ENCODE measurements around the gene PAX5.

PAX5 gene

DNA sequence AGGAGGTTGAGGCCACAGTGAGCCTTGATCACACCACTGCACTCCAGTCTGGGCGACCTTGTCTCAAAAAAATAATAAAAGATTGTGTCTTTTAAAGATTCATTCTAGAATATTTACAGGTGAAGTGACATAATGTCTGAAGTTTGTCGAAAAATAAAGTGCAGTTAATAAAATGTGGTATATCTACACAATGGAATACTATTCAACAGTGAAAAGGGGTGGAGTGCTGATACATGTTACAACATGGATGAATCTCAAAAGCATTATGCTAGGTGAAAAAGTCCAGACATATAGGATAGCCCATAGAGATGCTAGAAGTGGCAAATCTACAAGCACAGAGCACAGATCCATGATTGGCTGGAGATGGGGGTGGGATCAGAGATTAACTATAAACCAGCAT, 101.9 kb downstream of the PAX5 start:
- TF ChIP-seq TAF1 (IDR thresholded peaks at IDR 0.05; ENCODE audit: borderline replicate concordance, insufficient read depth, low read length) (no peak), SIN3A (IDR thresholded peaks at IDR 0.05; ENCODE audit: borderline replicate concordance, insufficient read depth, low read length) (no peak), FOXP2 (optimal IDR thresholded peaks at IDR 0.05; ENCODE audit: borderline replicate concordance, extremely low read depth, extremely low read length, insufficient read depth) (no peak), POLR2AphosphoS5 (IDR thresholded peaks at IDR 0.05; ENCODE audit: low read depth, low read length) (no peak)
- TF ChIP-seq, protein P1, sequence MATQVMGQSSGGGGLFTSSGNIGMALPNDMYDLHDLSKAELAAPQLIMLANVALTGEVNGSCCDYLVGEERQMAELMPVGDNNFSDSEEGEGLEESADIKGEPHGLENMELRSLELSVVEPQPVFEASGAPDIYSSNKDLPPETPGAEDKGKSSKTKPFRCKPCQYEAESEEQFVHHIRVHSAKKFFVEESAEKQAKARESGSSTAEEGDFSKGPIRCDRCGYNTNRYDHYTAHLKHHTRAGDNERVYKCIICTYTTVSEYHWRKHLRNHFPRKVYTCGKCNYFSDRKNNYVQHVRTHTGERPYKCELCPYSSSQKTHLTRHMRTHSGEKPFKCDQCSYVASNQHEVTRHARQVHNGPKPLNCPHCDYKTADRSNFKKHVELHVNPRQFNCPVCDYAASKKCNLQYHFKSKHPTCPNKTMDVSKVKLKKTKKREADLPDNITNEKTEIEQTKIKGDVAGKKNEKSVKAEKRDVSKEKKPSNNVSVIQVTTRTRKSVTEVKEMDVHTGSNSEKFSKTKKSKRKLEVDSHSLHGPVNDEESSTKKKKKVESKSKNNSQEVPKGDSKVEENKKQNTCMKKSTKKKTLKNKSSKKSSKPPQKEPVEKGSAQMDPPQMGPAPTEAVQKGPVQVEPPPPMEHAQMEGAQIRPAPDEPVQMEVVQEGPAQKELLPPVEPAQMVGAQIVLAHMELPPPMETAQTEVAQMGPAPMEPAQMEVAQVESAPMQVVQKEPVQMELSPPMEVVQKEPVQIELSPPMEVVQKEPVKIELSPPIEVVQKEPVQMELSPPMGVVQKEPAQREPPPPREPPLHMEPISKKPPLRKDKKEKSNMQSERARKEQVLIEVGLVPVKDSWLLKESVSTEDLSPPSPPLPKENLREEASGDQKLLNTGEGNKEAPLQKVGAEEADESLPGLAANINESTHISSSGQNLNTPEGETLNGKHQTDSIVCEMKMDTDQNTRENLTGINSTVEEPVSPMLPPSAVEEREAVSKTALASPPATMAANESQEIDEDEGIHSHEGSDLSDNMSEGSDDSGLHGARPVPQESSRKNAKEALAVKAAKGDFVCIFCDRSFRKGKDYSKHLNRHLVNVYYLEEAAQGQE (IDR thresholded peaks at IDR 0.05; ENCODE audit: insufficient read depth in 1 of 2, low read depth in 2 of 2, low read length in 2 of 2): no peak

GRCh38 chr9:36930941-36931340, 103.1 kb downstream of the PAX5 start:
- TF ChIP-seq TAF1 (IDR thresholded peaks at IDR 0.05; ENCODE audit: borderline replicate concordance, insufficient read depth, low read length) (no peak), POLR2AphosphoS5 (IDR thresholded peaks at IDR 0.05; ENCODE audit: low read depth, low read length) (no peak), SIN3A (IDR thresholded peaks at IDR 0.05; ENCODE audit: borderline replicate concordance, insufficient read depth, low read length) (no peak), FOXP2 (optimal IDR thresholded peaks at IDR 0.05; ENCODE audit: borderline replicate concordance, extremely low read depth, extremely low read length, insufficient read depth) (no peak)
- TF ChIP-seq, protein P1 (IDR thresholded peaks at IDR 0.05; ENCODE audit: insufficient read depth in 1 of 2, low read depth in 2 of 2, low read length in 2 of 2): no peak

DNA sequence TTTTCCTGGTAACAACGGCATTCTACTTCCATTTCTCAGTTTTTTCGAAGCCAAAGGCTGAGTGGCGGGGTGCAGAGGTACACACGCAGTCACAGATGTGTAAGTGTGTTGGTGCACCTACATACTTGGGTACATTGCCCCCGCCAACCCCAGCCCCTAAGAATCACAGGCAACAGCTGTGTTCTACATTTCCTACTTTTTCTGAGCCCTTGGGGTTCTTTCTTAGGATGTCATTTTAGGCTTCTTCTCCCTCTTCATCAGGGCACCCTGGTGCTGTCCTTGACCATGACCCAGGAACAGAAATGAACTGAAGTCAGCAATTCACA, 104.8 kb downstream of the PAX5 start:
- TF ChIP-seq TAF1 (IDR thresholded peaks at IDR 0.05; ENCODE audit: borderline replicate concordance, insufficient read depth, low read length): no peak
- TF ChIP-seq SIN3A (IDR thresholded peaks at IDR 0.05; ENCODE audit: borderline replicate concordance, insufficient read depth, low read length): no peak
- TF ChIP-seq, protein P1 (IDR thresholded peaks at IDR 0.05; ENCODE audit: insufficient read depth in 1 of 2, low read depth in 2 of 2, low read length in 2 of 2): no peak
- no peak for TF ChIP-seq FOXP2 (optimal IDR thresholded peaks at IDR 0.05; ENCODE audit: borderline replicate concordance, extremely low read depth, extremely low read length, insufficient read depth)
- no peak for TF ChIP-seq POLR2AphosphoS5 (IDR thresholded peaks at IDR 0.05; ENCODE audit: low read depth, low read length)

- TF ChIP-seq, protein P1 (IDR thresholded peaks at IDR 0.05; ENCODE audit: insufficient read depth in 1 of 2, low read depth in 2 of 2, low read length in 2 of 2): no peak
- TF ChIP-seq SIN3A (IDR thresholded peaks at IDR 0.05; ENCODE audit: borderline replicate concordance, insufficient read depth, low read length) (no peak), FOXP2 (optimal IDR thresholded peaks at IDR 0.05; ENCODE audit: borderline replicate concordance, extremely low read depth, extremely low read length, insufficient read depth) (no peak), POLR2AphosphoS5 (IDR thresholded peaks at IDR 0.05; ENCODE audit: low read depth, low read length) (no peak), TAF1 (IDR thresholded peaks at IDR 0.05; ENCODE audit: borderline replicate concordance, insufficient read depth, low read length) (no peak)
Observed at GRCh38 chr9:36928670-36929349, 105.3 kb downstream of the PAX5 start.

Data from PFSK-1 (cell line).